K562 (cell line): Measurements from ENCODE around the gene TNKS2. TPM values are rescaled to one million over a fixed set of nuclear protein-coding genes. Genes with fewer than 3 reads are reported as not detected.
A peak's percentile ranks its signal among the peaks of the same experiment; 100 is the strongest.

Source experiments
- C11orf30 ChIP-seq: fragments of 450-650 bp; IDR thresholded peaks from 2 replicates; pipeline ENCODE4 v1.6.1; 2016; ENCODE audit warnings: low read depth, mild to moderate bottlenecking
- CTCFL ChIP-seq: IDR thresholded peaks from 2 replicates; pipeline ENCODE4 v1.6.1; 2011; ENCODE audit warnings: borderline replicate concordance, low read depth, mild to moderate bottlenecking, moderate library complexity, low read length; ENCODE audit not compliant: insufficient read depth, poor library complexity, severe bottlenecking
- E2F6 ChIP-seq, 2 experiments: IDR thresholded peaks; 2 replicates each; pipeline ENCODE4 v1.6.1; 2011; ENCODE audit warnings: borderline replicate concordance in 1 of 2, control low read depth in 1 of 2, low read depth in 1 of 2, low read length in 1 of 2, mild to moderate bottlenecking in 1 of 2, mixed read lengths in 1 of 2, moderate library complexity in 1 of 2; ENCODE audit not compliant: insufficient read depth in 1 of 2, insufficient read length in 1 of 2, poor library complexity in 1 of 2, severe bottlenecking in 1 of 2; ENCODE audit errors: extremely low read depth in 1 of 2
- FOXP1 ChIP-seq: sonication (generic); formaldehyde crosslinking; IDR thresholded peaks from 2 replicates; pipeline ENCODE4 v1.8.0; 2022; ENCODE audit warnings: mild to moderate bottlenecking, missing genetic modification reagents
- PREB ChIP-seq: sonication (generic); formaldehyde crosslinking; IDR thresholded peaks from 2 replicates; pipeline ENCODE4 v1.8.1; 2023; ENCODE audit warnings: mild to moderate bottlenecking, missing genetic modification reagents
- YBX1 ChIP-seq: fragments of 450-650 bp; IDR thresholded peaks from 2 replicates; pipeline ENCODE4 v1.7.1; 2016; ENCODE audit warnings: mild to moderate bottlenecking
- YY1 ChIP-seq, 3 experiments: IDR thresholded peaks; 2 replicates each; pipeline ENCODE4 v1.6.1; 2011; ENCODE audit warnings: low read length in 2 of 3, mild to moderate bottlenecking in 2 of 3, moderate library complexity in 2 of 3, borderline replicate concordance in 1 of 3, control low read depth in 1 of 3, low read depth in 1 of 3; ENCODE audit not compliant: insufficient read depth in 3 of 3, insufficient replicate concordance in 2 of 3, control insufficient read depth in 1 of 3, insufficient read length in 1 of 3; ENCODE audit errors: extremely low read depth in 1 of 3
- ZBTB11 ChIP-seq, 3 experiments: fragments of 200-800 bp in 1 of 3; fragments of 250-450 bp in 1 of 3; fragments of 450-650 bp in 1 of 3; sonication (Bioruptor Pico) in 1 of 3; sonication (Bioruptor generic) in 1 of 3; formaldehyde crosslinking in 1 of 3; IDR thresholded peaks; 2 replicates each; pipeline versions ENCODE4 v1.6.1 to v1.8.0; 2016 to 2022; ENCODE audit warnings: mild to moderate bottlenecking in 2 of 3, missing genetic modification characterization in 2 of 3, missing compliant biosample characterization in 1 of 3, moderate library complexity in 1 of 3
- ZBTB33 ChIP-seq: sonication (generic); formaldehyde crosslinking; IDR thresholded peaks from 2 replicates; pipeline ENCODE4 v1.8.1; 2023; ENCODE audit warnings: mild to moderate bottlenecking, missing genetic modification reagents
- ZBTB7A ChIP-seq: IDR thresholded peaks from 2 replicates; pipeline ENCODE4 v1.6.1; 2011; ENCODE audit warnings: low read depth, mild to moderate bottlenecking, low read length, moderate library complexity, borderline replicate concordance; ENCODE audit not compliant: control insufficient read depth
- ZEB2 ChIP-seq: fragments of 450-650 bp; IDR thresholded peaks from 2 replicates; pipeline ENCODE4 v1.6.1; 2016
- ZFX ChIP-seq: sonication (generic); formaldehyde crosslinking; IDR thresholded peaks from 2 replicates; pipeline ENCODE4 v1.8.0; 2022; ENCODE audit warnings: mild to moderate bottlenecking, missing genetic modification reagents, moderate library complexity
- ZNF24 ChIP-seq: fragments of 450-650 bp; IDR thresholded peaks from 2 replicates; pipeline ENCODE4 v1.6.1; 2016
- ZNF780A ChIP-seq: fragments of 250-450 bp; sonication (Bioruptor Pico); IDR thresholded peaks from 2 replicates; pipeline ENCODE4 v1.5.0; 2021; ENCODE audit warnings: mild to moderate bottlenecking
- polyA plus RNA-seq, 8 experiments: library from polyadenylated mRNA; depleted of rRNA in 4 of 8; stranded (reverse) in 5 of 8; unstranded in 3 of 8; fragments of >200 nt; fragmentation: Nextera tagmentation in 2 of 8; fragmentation: Illumina TruSeq in 1 of 8; extraction: Ambion mirVana in 2 of 8; extraction: Trizol in 1 of 8; gene quantifications; 2 replicates each; pipeline versions ENCODE4 v1.2.1 to v1.2.3, GENCODE V29; 2011 to 2014; ENCODE audit warnings: inconsistent platforms in 1 of 8, missing spikeins in 1 of 8
- total RNA-seq, 7 experiments: library from RNA; depleted of rRNA in 6 of 7; stranded (reverse); fragments of >200 nt in 6 of 7; fragmentation: Illumina TruSeq in 2 of 7; extraction: Trizol in 2 of 7; gene quantifications; 2 replicates each; pipeline versions ENCODE4 v1.2.1 to v1.2.3, GENCODE V29; 2011 to 2021; ENCODE audit warnings: low replicate concordance in 1 of 7

The TNKS2 gene
- total and polyA plus RNA-seq, 9 of the 15 experiments (the other 6 are each of a cell fraction or from before 2014, with no cell fraction given) = 3.5 to 19.8 (median 8.6) TPM

GRCh38 chr10:91908337-91909116 is 110.3 kb downstream of the TNKS2 start (continued):
- no peak for TF ChIP-seq PREB (CRISPR knock-in tag)
- TF ChIP-seq YY1 (IDR thresholded peaks at IDR 0.05; ENCODE audit: borderline replicate concordance in 1 of 3, control insufficient read depth in 1 of 3, extremely low read depth in 1 of 3, insufficient read depth in 3 of 3, insufficient read length in 1 of 3, insufficient replicate concordance in 2 of 3, low read depth in 1 of 3, low read length in 2 of 3) = peak in 2 of 3 experiments; percentile 29 to 39
- TF ChIP-seq FOXP1 = 0 out of 2 replicates have a peak, but pooled peaks have one; percentile 43
- TF ChIP-seq ZNF24 = peak; percentile 92
- no peak for TF ChIP-seq ZEB2
- peak; percentile 17; the same call in 1 of the 2 replicates for TF ChIP-seq ZBTB33
- peak; percentile 45 for TF ChIP-seq ZFX (CRISPR knock-in tag)
- TF ChIP-seq C11orf30 = peak; percentile 38
- TF ChIP-seq E2F6 (IDR thresholded peaks at IDR 0.05; ENCODE audit: borderline replicate concordance in 1 of 2, extremely low read depth in 1 of 2, insufficient read depth in 1 of 2, insufficient read length in 1 of 2, low read depth in 1 of 2, low read length in 1 of 2, poor library complexity in 1 of 2, severe bottlenecking in 1 of 2) = peak; percentile 80 to 81
- TF ChIP-seq ZBTB7A = 0 out of 2 replicates have a peak, but pooled peaks have one; percentile 9
- TF ChIP-seq ZNF780A (CRISPR knock-in tag) = no peak
- no peak for TF ChIP-seq ZBTB11 (CRISPR knock-in tag; IDR thresholded peaks at IDR 0.05)
- TF ChIP-seq CTCFL = peak; percentile 74
- no peak for TF ChIP-seq YBX1
